ENCODE results near the gene IVD. TPM values are rescaled to one million over a fixed set of nuclear protein-coding genes. Genes with fewer than 3 reads are reported as not detected.

Gene IVD
- total RNA-seq, 4 donors from 2014 or later: 27.4 to 34.1 (median 29.1) TPM

DNA sequence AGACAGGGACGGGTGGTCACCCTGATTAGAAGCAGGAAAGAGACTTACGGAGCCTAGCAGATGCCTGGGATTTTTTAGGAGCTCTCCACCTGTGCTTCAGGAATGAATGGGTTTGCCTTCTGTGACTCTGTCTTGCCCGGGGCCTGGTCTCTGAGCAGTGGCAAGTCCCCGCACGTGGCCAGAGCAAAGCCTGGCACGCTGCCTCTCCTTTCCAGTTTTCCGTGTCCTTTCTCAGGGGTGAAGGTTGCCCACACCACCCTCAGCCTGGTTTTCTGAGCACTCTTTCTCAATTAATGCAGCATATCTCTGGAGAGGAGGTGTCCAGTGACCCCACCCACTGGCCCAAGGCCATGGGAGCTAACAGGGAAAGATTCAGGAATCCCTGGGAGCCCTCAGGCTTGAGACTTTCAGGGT, 50.7 kb downstream of the IVD start:
- H3K4me1 ChIP-seq: peaks cover 3 to 5% of the 10 kb centered on the region in 2 donors
- no peaks in the 10 kb centered on the region for H3K9me3 ChIP-seq
- no peaks in the 10 kb centered on the region for H3K27me3 ChIP-seq
- DNase-seq: no peak
- in situ Hi-C loops (cut with MboI; ENCODE audit: low sequenced_read_pairs in 4 of 4) (no loop called here), intact Hi-C loops (cut with DNase I; ENCODE audit: low total_unique reads) (no loop called here)
- H3K36me3 ChIP-seq: peaks cover 0 to 9% of the 10 kb centered on the region in 2 donors
- ATAC-seq: no peak
- no peak overlapping the region for H3K27ac ChIP-seq
- no peak for TF ChIP-seq POLR2A (IDR thresholded peaks at IDR 0.05)
- TF ChIP-seq CTCF (IDR thresholded peaks at IDR 0.05 in 4 of 5, conservative IDR thresholded peaks at IDR 0.05 in 1 of 5): no peak
- H3K4me3 ChIP-seq: no peak overlapping the region

GRCh38 chr15:40456738-40457137, 51.1 kb downstream of the IVD start:
- peaks cover 0 to 9% of the 10 kb centered on the region in 2 donors for H3K36me3 ChIP-seq
- in situ Hi-C loops (cut with MboI; ENCODE audit: low sequenced_read_pairs in 4 of 4) (no loop called here), intact Hi-C loops (cut with DNase I; ENCODE audit: low total_unique reads) (no loop called here)
- ATAC-seq (no peak), DNase-seq (no peak)
- H3K4me1 ChIP-seq: peaks cover 3 to 5% of the 10 kb centered on the region in 2 donors
- no peaks in the 10 kb centered on the region for H3K27me3 ChIP-seq
- H3K4me3 ChIP-seq: no peak overlapping the region
- H3K9me3 ChIP-seq: no peaks in the 10 kb centered on the region
- TF ChIP-seq CTCF (IDR thresholded peaks at IDR 0.05 in 4 of 5, conservative IDR thresholded peaks at IDR 0.05 in 1 of 5): no peak
- no peak for TF ChIP-seq POLR2A (IDR thresholded peaks at IDR 0.05)
- no peak overlapping the region for H3K27ac ChIP-seq

DNA sequence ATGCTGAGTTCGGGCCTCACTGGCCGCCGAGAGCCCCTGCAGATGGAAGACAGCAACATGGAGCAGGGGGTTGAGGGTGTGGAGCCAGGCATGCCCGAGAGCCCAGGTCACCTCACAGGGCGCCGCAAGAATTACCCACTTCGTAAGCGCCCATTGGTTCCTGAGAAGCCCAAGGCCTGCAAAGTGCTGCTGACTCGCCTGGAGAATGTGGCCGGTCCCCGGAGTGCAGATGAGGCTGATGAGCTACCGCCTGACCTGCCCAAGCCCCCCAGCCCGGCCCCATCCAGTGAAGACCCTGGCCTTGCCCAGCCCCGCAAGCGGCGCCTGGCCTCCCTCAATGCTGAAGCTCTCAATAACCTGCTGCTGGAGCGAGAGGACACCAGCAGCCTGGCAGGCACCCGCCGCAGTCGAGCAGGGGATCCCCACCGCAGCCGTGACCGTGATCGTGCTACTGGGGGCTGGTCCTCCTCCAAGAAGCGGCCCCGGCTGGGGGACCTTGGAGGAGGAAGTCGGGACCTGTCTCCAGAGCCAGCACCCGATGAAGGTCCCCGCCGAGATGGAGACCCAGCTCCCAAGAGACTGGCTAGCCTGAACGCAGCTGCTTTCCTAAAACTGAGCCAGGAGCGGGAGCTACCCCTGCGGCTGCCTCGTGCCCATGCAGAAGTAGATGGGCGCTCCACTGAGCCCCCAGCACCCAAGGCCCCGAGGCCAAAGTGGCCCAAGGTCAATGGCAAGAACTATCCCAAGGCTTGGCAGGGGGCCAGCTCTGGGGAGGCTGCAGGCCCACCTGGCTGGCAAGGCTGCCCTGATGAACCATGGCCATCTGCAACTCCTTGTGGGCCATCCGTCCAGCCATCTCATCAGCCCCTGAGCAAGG, 53.1 kb downstream of the IVD start:
- TF ChIP-seq POLR2A (IDR thresholded peaks at IDR 0.05): no peak
- TF ChIP-seq CTCF (IDR thresholded peaks at IDR 0.05 in 4 of 5, conservative IDR thresholded peaks at IDR 0.05 in 1 of 5): no peak
- intact Hi-C loops (cut with DNase I; ENCODE audit: low total_unique reads) (no loop called here), in situ Hi-C loops (cut with MboI; ENCODE audit: low sequenced_read_pairs in 4 of 4) (no loop called here)
- DNase-seq: no peak
- Histone ChIP-seq H3K9me3 (no peaks in the 10 kb centered on the region), H3K4me1 (peaks cover 2 to 3% of the 10 kb centered on the region in 2 donors), H3K4me3 (no peak overlapping the region), H3K27me3 (no peaks in the 10 kb centered on the region), H3K36me3 (peaks cover 0 to 21% of the 10 kb centered on the region in 2 donors), H3K27ac (no peak overlapping the region)
- no peak for ATAC-seq

- in situ Hi-C loops (cut with MboI; ENCODE audit: low sequenced_read_pairs in 4 of 4): no loop called here
- Histone ChIP-seq H3K4me3 (no peak overlapping the region), H3K27me3 (no peaks in the 10 kb centered on the region), H3K9me3 (no peaks in the 10 kb centered on the region), H3K27ac (no peak overlapping the region), H3K36me3 (peaks cover 0 to 27% of the 10 kb centered on the region in 2 donors), H3K4me1 (peaks cover 0 to 3% of the 10 kb centered on the region in 2 donors)
- no peak for DNase-seq
- intact Hi-C loops (cut with DNase I; ENCODE audit: low total_unique reads): no loop called here
- ATAC-seq: no peak
- TF ChIP-seq POLR2A (IDR thresholded peaks at IDR 0.05) (no peak), CTCF (IDR thresholded peaks at IDR 0.05 in 4 of 5, conservative IDR thresholded peaks at IDR 0.05 in 1 of 5) (no peak)
Observed at GRCh38 chr15:40459391-40460015, 53.9 kb downstream of the IVD start.
